Chondrocyte (in vitro differentiated cells): ENCODE data around the gene EIF5. TPM values are rescaled to one million over a fixed set of nuclear protein-coding genes. Genes with fewer than 3 reads are reported as not detected.

Experiments
- DNase-seq: peaks from one replicate; pipeline ENCODE4 v3.0.0; 2021; ENCODE audit warnings: mixed read lengths, low spot score
- H3K27ac Mint-ChIP-seq: one replicate; pipeline ENCODE4 v1.8.0; 2021; ENCODE audit warnings: mild to moderate bottlenecking, moderate library complexity, mixed read lengths; ENCODE audit not compliant: unreplicated experiment
- H3K27me3 Mint-ChIP-seq: 2 replicates; pipeline ENCODE4 v1.8.0; 2021; ENCODE audit warnings: low read depth, mixed read lengths
- H3K36me3 Mint-ChIP-seq: 2 replicates; pipeline ENCODE4 v1.8.0; 2021; ENCODE audit warnings: low read depth, mixed read lengths
- H3K4me1 Mint-ChIP-seq: 2 replicates; pipeline ENCODE4 v1.8.0; 2021; ENCODE audit warnings: low read depth, mild to moderate bottlenecking, mixed read lengths
- H3K4me3 Mint-ChIP-seq: one replicate; pipeline ENCODE4 v1.8.0; 2021; ENCODE audit warnings: mild to moderate bottlenecking, moderate library complexity, mixed read lengths; ENCODE audit not compliant: unreplicated experiment
- H3K9me3 Mint-ChIP-seq: 2 replicates; pipeline ENCODE4 v1.8.0; 2021; ENCODE audit warnings: low read depth, mixed read lengths
- long read RNA-seq: library from polyadenylated mRNA; stranded (forward); transcript quantifications from one replicate; pipeline ENCODE4 v2.0.0, GENCODE V29; 2021
- total RNA-seq: library from RNA; stranded (reverse); gene quantifications from 3 replicates; pipeline ENCODE4 v1.2.1, GENCODE V29; 2021
- TF ChIP-seq, protein P1 (sequence below): fragments of 200-600 bp; sonication (generic); IDR thresholded peaks from 2 replicates; pipeline ENCODE4 v1.5.0; 2021; ENCODE audit warnings: antibody characterized with exemption, mild to moderate bottlenecking, moderate library complexity

EIF5 gene
- 175 to 212 TPM (median 181 TPM) in 3 replicates for total RNA-seq
- long read RNA-seq, full-length matches to known transcripts, result 431 of 519 reads
- long read RNA-seq, partial matches to known transcripts, result 61 of 519 reads
- long read RNA-seq, other reads (novel, unspliced or antisense), result 27 of 519 reads

- peak; percentile 99 for DNase-seq
- peak within 1 kb of the TSS; percentile 81 for H3K4me3 Mint-ChIP-seq
- TF ChIP-seq, protein P1, sequence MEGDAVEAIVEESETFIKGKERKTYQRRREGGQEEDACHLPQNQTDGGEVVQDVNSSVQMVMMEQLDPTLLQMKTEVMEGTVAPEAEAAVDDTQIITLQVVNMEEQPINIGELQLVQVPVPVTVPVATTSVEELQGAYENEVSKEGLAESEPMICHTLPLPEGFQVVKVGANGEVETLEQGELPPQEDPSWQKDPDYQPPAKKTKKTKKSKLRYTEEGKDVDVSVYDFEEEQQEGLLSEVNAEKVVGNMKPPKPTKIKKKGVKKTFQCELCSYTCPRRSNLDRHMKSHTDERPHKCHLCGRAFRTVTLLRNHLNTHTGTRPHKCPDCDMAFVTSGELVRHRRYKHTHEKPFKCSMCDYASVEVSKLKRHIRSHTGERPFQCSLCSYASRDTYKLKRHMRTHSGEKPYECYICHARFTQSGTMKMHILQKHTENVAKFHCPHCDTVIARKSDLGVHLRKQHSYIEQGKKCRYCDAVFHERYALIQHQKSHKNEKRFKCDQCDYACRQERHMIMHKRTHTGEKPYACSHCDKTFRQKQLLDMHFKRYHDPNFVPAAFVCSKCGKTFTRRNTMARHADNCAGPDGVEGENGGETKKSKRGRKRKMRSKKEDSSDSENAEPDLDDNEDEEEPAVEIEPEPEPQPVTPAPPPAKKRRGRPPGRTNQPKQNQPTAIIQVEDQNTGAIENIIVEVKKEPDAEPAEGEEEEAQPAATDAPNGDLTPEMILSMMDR, result peak; percentile 59
- H3K27me3 Mint-ChIP-seq, result no peaks in the 10 kb centered on the region
- H3K4me1 Mint-ChIP-seq, result peaks cover 33% of the 10 kb centered on the region
- H3K36me3 Mint-ChIP-seq, result peaks cover 37% of the 10 kb centered on the region
- H3K27ac Mint-ChIP-seq, result peak within 1 kb of the TSS; percentile 93
- H3K9me3 Mint-ChIP-seq, result no peaks in the 10 kb centered on the region
These were observed at the start of gene EIF5 for GRCh38 chr14:103333754-103334643. Gene EIF5, plus strand, starts transcription at chr14:103334237. Its CDS starts 1,624 bp downstream, at chr14:103335861.

DNA sequence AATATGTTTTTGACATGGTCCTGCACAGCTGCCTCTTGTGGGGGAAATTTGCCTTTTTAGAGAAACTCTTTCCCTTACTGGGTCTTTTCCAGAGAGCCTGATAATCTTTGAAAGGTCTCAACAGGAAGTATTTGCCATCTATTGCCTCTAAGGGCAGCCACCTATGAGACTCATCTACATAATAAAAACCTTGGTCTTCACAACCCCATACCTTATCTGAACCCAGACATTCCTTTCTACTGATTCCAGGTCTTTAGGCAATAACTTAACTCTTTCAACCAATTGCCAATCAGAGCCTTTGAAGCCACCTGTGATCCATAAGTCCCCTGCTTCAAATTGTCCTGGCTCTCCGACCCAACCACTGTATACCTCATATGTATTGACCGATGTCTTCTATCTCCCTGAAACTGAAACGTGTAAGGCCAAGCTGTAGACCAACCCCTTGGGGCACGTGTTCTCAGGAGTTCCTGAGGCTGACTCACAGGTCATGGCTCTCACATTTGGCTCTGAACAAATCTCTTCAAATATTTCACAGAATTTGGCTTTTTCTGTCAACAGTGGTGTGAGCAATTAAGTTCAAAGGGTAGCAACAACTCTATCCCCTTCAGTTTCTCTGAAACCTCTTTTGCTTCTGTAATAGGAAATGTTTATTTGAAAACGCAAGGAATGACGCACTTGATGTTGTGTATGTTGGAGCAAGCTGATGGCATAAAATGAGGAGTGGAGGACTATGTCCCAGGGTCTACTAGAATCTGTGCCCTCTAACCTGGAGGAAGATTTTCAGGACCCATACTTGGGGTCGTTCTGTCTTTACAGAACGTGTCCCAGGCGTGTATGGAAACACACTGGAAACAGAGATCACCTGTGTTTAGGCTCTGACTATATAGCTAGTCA, 49.2 kb upstream of the EIF5 start:
- H3K4me3 Mint-ChIP-seq, result no peak overlapping the region
- peaks cover 22% of the 10 kb centered on the region for H3K27me3 Mint-ChIP-seq
- H3K9me3 Mint-ChIP-seq, result no peaks in the 10 kb centered on the region
- TF ChIP-seq, protein P1, result no peak
- no peaks in the 10 kb centered on the region for H3K36me3 Mint-ChIP-seq
- no peak for DNase-seq
- H3K27ac Mint-ChIP-seq, result no peak overlapping the region
- H3K4me1 Mint-ChIP-seq, result peaks cover 14% of the 10 kb centered on the region

DNA sequence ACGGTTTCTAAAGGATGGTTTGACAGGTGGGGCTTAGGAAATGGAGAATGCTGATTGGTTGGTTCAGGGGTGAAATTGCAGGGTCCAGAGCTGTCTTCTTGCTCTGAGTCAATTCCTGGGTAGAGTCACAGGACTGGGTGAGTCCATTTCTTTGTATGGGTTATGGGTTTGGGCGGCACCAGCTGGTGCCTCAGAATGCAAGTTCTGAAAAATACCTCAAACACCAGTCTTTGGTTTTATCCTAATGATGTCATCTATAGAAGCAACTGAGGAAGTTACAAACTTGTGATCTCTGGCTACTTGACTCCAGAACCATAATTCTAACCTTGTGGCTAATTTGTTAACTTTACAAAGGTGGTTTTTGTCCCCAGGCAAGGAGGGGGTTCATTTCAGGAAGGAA, 47.6 kb upstream of the EIF5 start:
- Mint-ChIP-seq H3K27ac (no peak overlapping the region), H3K36me3 (no peaks in the 10 kb centered on the region), H3K4me1 (peaks cover 7% of the 10 kb centered on the region), H3K27me3 (peaks cover 28% of the 10 kb centered on the region), H3K9me3 (no peaks in the 10 kb centered on the region), H3K4me3 (no peak overlapping the region)
- TF ChIP-seq, protein P1, result no peak
- no peak for DNase-seq

DNA sequence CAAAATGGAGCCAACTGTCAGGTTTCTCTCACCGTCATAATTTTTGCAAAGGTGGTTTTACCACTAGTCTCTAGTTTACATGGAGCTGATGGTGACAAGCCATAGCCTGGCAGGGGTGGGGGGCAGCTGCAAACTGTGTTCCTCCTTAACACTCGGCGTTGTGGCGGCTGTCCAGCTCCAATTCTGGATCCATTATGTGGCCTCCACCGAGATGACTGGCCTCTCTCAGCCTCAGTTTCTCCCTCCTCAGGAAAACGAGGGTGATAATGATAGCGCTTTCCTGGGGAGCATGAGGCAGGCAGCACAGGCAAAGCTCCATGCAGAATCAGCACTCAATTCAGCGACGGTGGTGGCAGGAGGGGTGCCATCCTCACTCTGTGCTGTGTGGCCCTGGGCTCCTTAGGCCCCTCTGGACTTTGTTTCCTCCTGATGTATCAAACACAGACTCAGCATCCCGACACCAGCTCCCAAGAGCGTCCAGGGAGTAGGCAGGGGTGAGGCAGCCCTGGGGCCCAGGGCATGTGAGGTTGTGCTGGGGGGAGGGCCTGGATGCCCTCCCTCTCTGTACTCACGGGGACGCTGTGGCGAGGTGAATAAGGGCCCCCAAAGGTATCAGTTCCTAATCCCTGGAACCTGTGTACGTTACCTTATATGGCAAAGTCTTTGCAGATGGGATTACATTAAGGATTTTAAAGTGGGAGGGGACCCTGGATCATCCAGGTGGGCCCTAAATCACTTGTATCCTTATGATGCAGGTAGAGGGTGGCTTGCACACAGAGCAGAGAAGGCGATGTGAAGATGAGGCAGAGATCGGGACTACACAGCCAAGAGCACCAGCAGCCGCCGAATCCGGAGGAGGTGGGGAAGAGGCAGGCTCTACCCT, 46.8 kb upstream of the EIF5 start:
- peaks cover 29% of the 10 kb centered on the region for H3K27me3 Mint-ChIP-seq
- H3K9me3 Mint-ChIP-seq, result no peaks in the 10 kb centered on the region
- H3K36me3 Mint-ChIP-seq, result no peaks in the 10 kb centered on the region
- TF ChIP-seq, protein P1, result no peak
- no peak for DNase-seq
- H3K4me1 Mint-ChIP-seq, result peaks cover 5% of the 10 kb centered on the region
- no peak overlapping the region for H3K27ac Mint-ChIP-seq
- no peak overlapping the region for H3K4me3 Mint-ChIP-seq
